ENCODE measurements around the gene RAB13.
"Not testable (repeated sequence)": the region's sequence is repeated elsewhere in the genome, so short reads cannot be mapped to it uniquely, and the experiment has no call there.

RAB13 gene

GRCh38 chr1:153985941-153986761 is at the start of gene RAB13:
Gene RAB13 (minus strand): TSS chr1:153986339. CDS start chr1:153986236, 103 bp downstream.
- DNase-seq, result no peak

GRCh38 chr1:154033697-154034096 is 47.6 kb upstream of the RAB13 start:
- DNase-seq, result not testable (repeated sequence)

- DNase-seq, result no peak
Measured at GRCh38 chr1:154019940-154020339, 33.8 kb upstream of the RAB13 start.

- DNase-seq, result no peak
Measured at GRCh38 chr1:154019269-154019668, 33.1 kb upstream of the RAB13 start.

GRCh38 chr1:154014154-154014907 is 28.2 kb upstream of the RAB13 start:
- DNase-seq, result no peak

- DNase-seq, result not testable (repeated sequence)
Measured at GRCh38 chr1:154012543-154012942, 26.4 kb upstream of the RAB13 start.

GRCh38 chr1:154012129-154012528 is 26.0 kb upstream of the RAB13 start:
- DNase-seq, result no peak

GRCh38 chr1:154006136-154006535 is 20.0 kb upstream of the RAB13 start:
- DNase-seq, result no peak

- no peak for DNase-seq
Measured at GRCh38 chr1:154000420-154000819, 14.3 kb upstream of the RAB13 start.

- not testable (repeated sequence) for DNase-seq
Measured at GRCh38 chr1:153996882-153997281, 10.7 kb upstream of the RAB13 start.

GRCh38 chr1:153995640-153996039 is 9.5 kb upstream of the RAB13 start:
- no peak for DNase-seq

GRCh38 chr1:153995202-153995601 is 9.1 kb upstream of the RAB13 start:
- DNase-seq, result no peak

- no peak for DNase-seq
Measured at GRCh38 chr1:153991806-153992205, 5.7 kb upstream of the RAB13 start.

- no peak for DNase-seq
Measured at GRCh38 chr1:153991151-153991630, 5.1 kb upstream of the RAB13 start.

- peak; percentile 96 for DNase-seq
Measured at GRCh38 chr1:153990468-153991150, 4.5 kb upstream of the RAB13 start, which contains the start of gene RPS27. Gene RPS27 (plus strand): TSS chr1:153990762. CDS start chr1:153990797, 35 bp downstream.

- no peak for DNase-seq
Measured at GRCh38 chr1:153987621-153988020, 1.5 kb upstream of the RAB13 start.

GRCh38 chr1:153985341-153985912 is 712 bp downstream of the RAB13 start:
- DNase-seq, result no peak

- DNase-seq, result no peak
Measured at GRCh38 chr1:153984123-153984894, 1.8 kb downstream of the RAB13 start.

- DNase-seq, result not testable (repeated sequence)
Measured at GRCh38 chr1:153981735-153982134, 4.4 kb downstream of the RAB13 start.

- not testable (repeated sequence) for DNase-seq
Measured at GRCh38 chr1:153979091-153979490, 7.0 kb downstream of the RAB13 start.

- DNase-seq, result no peak
Measured at GRCh38 chr1:153978274-153978909, 7.7 kb downstream of the RAB13 start.
